Mucosa of descending colon (tissue), 3 donors: ENCODE results near the gene ARMH3. TPM values are rescaled to one million over a fixed set of nuclear protein-coding genes. Genes with fewer than 3 reads are reported as not detected.

ENCODE experiments used
- ATAC-seq: fragments of 200-7000 bp; cut with Tn5 transposase; one replicate; pipeline ENCODE4 v1.9.1; 2020; ENCODE audit warnings: mild to moderate bottlenecking, moderate library complexity
- DNase-seq, 3 donors: peaks; one replicate each; pipeline ENCODE4 v3.0.0-alpha.2; 2020
- H3K36me3 ChIP-seq: fragments of 200-600 bp; one replicate; pipeline ENCODE4 v1.8.0; 2021; ENCODE audit warnings: low read depth, mild to moderate bottlenecking
- H3K4me1 ChIP-seq: fragments of 200-600 bp; one replicate; pipeline ENCODE4 v1.8.0; 2021; ENCODE audit warnings: low read depth, mild to moderate bottlenecking
- H3K4me3 ChIP-seq: fragments of 200-600 bp; one replicate; pipeline ENCODE4 v1.8.0; 2021; ENCODE audit warnings: mild to moderate bottlenecking
- H3K9me3 ChIP-seq: fragments of 200-600 bp; one replicate; pipeline ENCODE4 v1.8.0; 2021; ENCODE audit warnings: mild to moderate bottlenecking
- intact Hi-C, 2 donors: fragments of 100-400 bp; cut with DNase I in 1 of 2; cut with micrococcal nuclease in 1 of 2; formaldehyde crosslinking; loops; one replicate each; pipeline versions ENCODE4 v1.11.0 to v1.11.1; 2022; cut with DNase I, micrococcal nuclease
- total RNA-seq, 3 donors: library from RNA; stranded (reverse); fragmentation: NEBNext Ultra II Directional in 2 of 3; extraction: Animal tissue kit (Norgen Biotek cat#: 25700) in 2 of 3; gene quantifications; one replicate each; pipeline versions ENCODE4 v1.2.1 to v1.2.4, GENCODE V29; 2021 to 2023
- TF ChIP-seq, protein P1 (sequence below): fragments of 200-600 bp; IDR thresholded peaks from one replicate; pipeline ENCODE4 v1.8.0; 2022; ENCODE audit warnings: antibody characterized with exemption, mild to moderate bottlenecking
- donor health status: DM: no; HTN: no; CAD: no; lungs with moderate emphysema.
- donor health status: DM: no; HTN: no; CAD: no.
- donor health status: DM: no; HTN: yes; CAD: no.

ARMH3 gene
- total RNA-seq, 3 donors from 2014 or later = 25.8 to 45.6 (median 28.1) TPM

DNA sequence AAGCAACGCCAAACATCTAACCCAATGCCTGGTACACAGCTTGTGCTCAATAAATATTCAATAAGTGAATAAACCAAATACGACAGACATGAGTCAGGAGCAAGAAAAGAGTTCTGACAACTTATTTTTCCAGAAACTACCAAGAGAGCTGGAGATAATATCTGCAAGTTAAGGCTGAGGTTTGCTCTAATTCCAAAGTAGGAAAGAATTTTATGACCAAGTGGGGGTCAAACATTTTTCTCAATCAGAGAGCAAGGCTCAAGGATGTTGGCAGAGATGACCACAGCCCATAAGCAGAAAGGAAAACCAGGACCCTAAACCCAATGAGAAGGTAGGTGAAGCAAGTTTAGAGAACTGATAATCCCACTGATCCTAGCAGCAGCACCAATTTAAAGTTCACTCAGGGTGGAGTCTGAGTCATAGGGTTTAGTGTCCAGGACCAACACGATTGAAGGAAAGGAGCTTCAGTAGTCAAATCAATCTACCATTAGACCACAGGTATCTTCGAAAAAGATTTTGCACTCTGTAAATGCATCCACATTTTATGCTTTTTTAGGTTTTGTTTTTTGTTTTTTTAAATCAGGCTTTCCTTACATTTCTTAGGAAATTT lies 163.1 kb downstream of the ARMH3 start:
- no peak for DNase-seq
- TF ChIP-seq, protein P1, sequence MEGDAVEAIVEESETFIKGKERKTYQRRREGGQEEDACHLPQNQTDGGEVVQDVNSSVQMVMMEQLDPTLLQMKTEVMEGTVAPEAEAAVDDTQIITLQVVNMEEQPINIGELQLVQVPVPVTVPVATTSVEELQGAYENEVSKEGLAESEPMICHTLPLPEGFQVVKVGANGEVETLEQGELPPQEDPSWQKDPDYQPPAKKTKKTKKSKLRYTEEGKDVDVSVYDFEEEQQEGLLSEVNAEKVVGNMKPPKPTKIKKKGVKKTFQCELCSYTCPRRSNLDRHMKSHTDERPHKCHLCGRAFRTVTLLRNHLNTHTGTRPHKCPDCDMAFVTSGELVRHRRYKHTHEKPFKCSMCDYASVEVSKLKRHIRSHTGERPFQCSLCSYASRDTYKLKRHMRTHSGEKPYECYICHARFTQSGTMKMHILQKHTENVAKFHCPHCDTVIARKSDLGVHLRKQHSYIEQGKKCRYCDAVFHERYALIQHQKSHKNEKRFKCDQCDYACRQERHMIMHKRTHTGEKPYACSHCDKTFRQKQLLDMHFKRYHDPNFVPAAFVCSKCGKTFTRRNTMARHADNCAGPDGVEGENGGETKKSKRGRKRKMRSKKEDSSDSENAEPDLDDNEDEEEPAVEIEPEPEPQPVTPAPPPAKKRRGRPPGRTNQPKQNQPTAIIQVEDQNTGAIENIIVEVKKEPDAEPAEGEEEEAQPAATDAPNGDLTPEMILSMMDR = no peak
- intact Hi-C loops = no loop called here

DNA sequence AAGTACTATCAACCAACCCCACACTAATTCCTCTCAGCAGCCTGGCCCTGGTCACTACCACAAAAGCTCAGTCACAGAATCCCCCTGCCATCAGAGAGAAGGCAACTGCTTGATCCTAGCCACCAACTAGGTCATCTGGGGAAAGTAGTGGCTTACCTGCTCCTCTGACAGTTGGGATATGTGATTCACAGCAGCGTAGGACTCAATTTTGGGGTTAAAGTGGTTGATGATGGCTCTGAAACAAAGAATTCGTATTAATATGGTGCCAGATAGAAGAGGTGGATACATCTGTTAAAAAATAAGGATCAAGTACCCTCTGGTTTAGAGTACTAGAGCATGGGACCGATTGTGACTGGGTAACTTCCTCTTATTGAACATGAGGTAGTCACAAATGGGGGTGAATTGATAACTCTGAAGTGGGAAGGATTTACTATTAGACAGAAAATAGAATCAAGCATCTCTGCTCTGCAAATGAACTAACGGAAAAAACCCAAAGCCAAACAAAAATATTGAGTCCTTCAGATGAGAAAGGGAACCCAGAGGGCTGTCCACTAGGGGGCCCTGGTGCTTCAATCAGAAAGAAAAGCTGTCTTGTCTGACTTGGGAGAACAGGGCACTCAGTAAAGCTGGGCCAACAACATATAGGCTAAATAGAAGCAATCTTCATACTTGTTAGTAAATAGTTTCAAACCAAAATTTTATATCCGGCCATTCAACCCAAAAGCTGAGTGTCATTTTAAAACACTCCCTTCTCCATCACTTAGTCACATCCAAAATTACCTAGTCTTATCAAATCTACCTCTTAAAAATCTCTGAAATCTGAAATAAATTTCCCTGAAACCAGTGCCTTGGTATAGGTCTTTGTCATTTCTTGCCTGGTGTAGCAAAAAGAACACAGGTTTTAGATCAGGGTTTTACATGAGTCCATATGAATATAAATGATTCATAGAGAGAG lies 166.4 kb downstream of the ARMH3 start:
- ATAC-seq (peak; percentile 82), DNase-seq (peak in 2 of 3 donors; percentile 68 to 90)
- TF ChIP-seq, protein P1 = peak; percentile 58
- no peaks in the 10 kb centered on the region for H3K9me3 ChIP-seq
- H3K4me3 ChIP-seq = no peak overlapping the region
- no peaks in the 10 kb centered on the region for H3K36me3 ChIP-seq
- intact Hi-C loops = loop anchor here in 1 of 2 donors (10.0 kb wide), 1 partner anchor 125 kb away; no protein-coding TSS in a partner anchor
- H3K4me1 ChIP-seq = no peaks in the 10 kb centered on the region

More for the DNA sequence above, 163.1 kb downstream of the ARMH3 start:
- Histone ChIP-seq H3K36me3 (no peaks in the 10 kb centered on the region), H3K4me1 (no peaks in the 10 kb centered on the region), H3K9me3 (no peaks in the 10 kb centered on the region), H3K4me3 (no peak overlapping the region)
- no peak for ATAC-seq

DNA sequence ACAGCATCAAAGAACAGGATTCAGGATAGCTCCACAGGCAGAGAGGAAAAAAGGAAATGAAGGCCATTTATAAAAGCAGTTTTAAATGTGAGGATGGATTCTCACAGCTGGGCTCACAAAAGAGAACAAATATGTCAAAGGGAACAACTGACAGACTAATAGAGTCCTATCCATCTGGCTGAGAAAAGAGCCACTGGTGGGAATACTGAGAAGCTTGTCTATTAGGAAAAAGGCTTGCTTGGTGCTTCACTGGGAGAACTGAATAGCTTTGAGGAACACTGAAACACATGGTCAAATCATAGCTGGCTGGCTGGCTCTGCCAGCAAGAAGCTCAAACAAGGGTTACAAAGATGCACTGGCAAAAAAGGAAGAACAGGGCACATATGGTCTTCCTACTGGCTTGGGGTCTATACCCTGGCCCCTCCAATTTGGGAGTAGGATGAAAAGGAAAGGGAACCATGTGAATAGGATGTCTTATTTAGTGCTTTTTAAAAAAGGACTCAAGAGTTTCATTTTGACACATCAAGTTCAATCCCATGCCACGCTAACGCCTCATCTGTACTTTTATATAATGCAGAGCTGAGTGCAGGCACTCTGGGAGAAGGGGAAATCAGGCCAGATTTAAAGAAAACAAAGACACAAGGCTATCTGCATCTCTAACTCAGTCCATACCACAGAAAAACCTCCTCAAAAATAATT lies 167.6 kb downstream of the ARMH3 start:
- Histone ChIP-seq H3K4me1 (no peaks in the 10 kb centered on the region), H3K4me3 (no peak overlapping the region), H3K9me3 (no peaks in the 10 kb centered on the region), H3K36me3 (no peaks in the 10 kb centered on the region)
- TF ChIP-seq, protein P1 = no peak
- ATAC-seq (no peak), DNase-seq (no peak)
- intact Hi-C loops = loop anchor here in 1 of 2 donors (10.0 kb wide), 1 partner anchor 126 kb away; no protein-coding TSS in a partner anchor

DNA sequence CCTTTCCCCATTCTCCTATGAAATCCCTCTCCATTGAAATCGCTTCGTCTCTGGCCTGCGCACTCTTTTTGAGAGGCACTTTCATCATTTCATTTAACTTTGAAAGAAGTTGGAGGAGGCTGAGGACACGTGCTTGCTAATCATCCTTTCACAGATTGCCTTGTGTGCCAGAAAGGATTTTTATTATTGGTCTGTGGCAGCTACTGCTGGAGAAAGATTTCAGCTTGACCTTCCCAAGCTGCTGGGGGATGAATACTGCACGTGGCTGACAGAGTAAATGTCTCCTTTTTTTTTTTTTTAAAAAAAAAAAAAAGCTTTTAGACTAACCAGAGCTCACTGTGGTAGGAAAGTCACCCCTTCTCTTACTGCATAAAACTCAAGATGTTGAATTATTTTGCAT lies 168.2 kb downstream of the ARMH3 start:
- no peaks in the 10 kb centered on the region for H3K9me3 ChIP-seq

More for the DNA sequence above, 168.2 kb downstream of the ARMH3 start:
- TF ChIP-seq, protein P1 = no peak
- H3K4me3 ChIP-seq = no peak overlapping the region
- no peaks in the 10 kb centered on the region for H3K36me3 ChIP-seq
- intact Hi-C loops = loop anchor here in 1 of 2 donors (10.0 kb wide), 1 partner anchor 127 kb away; no protein-coding TSS in a partner anchor
- no peak for ATAC-seq
- no peaks in the 10 kb centered on the region for H3K4me1 ChIP-seq
- DNase-seq = no peak
